AML-193 (cell line): ENCODE measurements around the gene PRR11.
A peak's percentile ranks its signal among the peaks of the same experiment; 100 is the strongest.
"Not testable (repeated sequence)": the region's sequence is repeated elsewhere in the genome, so short reads cannot be mapped to it uniquely, and the experiment has no call there.

ENCODE experiments used
- DNase-seq, 2 experiments: peaks; one replicate each; lab custom pipeline; 2025; lab: John Stamatoyannopoulos, UW

PRR11 gene

DNA sequence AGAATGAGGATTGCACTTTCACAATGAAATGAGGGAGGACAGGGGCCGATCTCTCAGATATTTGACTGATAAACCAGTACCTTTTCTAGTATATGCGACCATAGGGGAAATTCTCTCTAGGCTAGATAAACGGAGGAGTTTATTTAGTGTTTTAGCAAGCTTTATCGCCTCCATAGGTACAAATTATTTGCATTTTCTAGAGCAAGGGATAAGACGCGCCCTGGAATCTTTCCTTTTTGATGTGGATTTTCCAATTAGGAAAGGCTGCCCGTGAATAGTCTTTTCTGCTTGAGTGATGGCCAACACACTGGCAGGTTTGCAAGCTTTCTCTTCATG, 64.4 kb downstream of the PRR11 start:
- no peak for DNase-seq

DNA sequence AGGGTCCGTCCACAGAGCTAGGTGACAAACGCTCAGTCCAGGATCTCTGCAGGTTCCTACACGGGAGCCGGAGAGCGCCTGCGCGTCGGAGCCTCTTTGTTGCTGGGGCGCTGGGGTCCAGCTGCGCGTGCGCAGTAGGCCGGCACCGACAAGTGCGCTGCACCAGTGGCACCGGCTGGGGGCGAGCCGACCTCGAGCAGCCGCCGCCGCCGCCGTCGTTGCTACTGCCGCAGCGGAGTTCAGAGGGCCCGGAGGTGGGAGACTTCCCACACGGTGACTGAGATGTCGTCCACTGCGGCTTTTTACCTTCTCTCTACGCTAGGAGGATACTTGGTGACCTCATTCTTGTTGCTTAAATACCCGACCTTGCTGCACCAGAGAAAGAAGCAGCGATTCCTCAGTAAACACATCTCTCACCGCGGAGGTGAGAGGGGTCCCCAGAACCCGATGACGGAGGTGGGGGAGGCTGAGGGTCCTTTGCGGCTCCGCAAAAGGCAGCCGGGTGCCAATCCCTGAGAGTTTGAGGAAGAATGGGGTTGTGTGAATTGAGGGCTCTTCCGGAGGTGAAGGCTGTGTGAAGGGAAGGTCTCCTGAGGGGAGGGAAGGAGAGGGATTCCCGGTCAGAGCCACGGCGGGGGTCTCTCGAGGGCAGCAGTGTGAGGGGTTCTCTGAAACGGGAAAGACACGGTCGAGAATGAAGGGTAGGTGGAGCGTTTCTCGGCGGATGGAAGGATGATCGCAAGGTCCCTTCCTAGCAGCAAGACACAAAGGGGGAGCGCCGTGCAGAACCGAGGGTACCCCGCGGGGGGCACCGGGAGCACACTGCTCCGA, 65.0 kb downstream of the PRR11 start, which contains the start of gene GDPD1:
Gene GDPD1, plus strand, starts transcription at position 184 of the 831 bp plus-strand sequence. Its CDS starts 99 bp downstream, at position 283.
- DNase-seq: peak; percentile 92 to 95

DNA sequence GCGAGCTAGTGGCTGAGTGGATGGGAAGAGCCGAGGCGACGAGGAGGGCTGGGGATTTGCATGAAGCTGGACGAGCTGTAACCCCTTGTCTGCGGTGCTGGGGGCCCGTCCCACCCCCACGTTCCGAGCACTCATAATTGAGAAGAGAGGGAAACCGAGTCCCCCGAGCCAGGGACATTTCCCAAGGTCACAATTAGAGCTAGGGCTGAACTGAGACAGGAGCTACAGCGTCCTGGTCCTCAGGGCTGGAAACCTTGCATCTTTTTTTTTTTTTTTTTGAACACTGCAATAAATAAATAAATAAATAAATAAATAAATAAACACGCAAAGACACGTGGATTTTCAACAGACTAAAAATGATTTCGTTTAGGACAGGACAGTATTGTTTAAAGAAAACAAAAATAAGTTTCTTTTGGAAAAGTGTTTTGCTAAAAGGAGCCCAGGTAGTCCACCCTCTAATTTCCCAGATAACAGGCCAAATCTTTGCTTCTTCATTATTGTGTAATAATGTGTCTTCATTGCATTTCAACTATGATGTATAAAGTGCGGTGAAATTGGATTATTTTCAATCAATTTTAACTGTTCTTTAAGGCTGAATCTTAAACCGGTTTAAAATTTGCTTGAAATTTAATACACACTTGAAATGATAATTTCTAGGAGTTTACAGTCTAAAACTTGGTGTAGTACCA, 65.8 kb downstream of the PRR11 start:
- no peak for DNase-seq

DNA sequence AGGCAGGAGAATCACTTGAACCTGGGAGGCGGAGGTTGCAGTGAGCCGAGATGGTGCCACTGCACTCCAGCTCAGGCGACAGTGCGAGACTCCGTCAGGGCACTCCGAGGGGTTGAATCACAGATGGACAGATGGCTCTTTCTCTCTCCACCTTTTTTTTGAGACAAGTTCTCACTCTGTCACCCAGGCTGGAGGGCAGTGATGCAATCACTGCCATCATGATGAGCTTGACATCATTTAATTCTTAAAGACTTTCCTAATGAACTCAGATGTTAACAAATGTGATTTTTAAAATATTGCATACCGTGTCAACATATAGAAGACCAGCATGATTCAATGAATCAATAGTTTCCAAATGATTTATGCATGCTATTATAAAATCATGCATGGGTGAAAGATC, 68.3 kb downstream of the PRR11 start:
- no peak for DNase-seq

DNA sequence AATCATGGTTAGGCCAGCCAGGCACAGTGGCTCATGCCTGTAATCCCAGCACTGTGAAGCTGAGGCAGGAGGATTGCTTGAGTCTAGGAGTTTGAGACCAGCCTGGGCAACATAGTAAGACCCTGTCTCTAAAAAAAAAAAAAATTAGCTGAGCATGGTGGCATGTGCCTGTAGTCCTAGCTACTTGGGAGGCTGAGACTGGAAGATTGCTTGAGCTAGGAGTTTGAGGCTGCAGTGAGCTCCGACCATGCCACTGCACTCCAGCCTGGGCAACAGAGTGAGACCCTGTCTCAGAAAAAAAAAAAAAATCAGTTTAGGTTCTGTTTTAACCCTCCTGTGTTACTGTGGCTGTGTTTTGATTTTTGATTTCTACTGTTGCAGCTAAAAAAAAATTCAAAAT, 73.0 kb downstream of the PRR11 start:
- DNase-seq: not testable (repeated sequence)

DNA sequence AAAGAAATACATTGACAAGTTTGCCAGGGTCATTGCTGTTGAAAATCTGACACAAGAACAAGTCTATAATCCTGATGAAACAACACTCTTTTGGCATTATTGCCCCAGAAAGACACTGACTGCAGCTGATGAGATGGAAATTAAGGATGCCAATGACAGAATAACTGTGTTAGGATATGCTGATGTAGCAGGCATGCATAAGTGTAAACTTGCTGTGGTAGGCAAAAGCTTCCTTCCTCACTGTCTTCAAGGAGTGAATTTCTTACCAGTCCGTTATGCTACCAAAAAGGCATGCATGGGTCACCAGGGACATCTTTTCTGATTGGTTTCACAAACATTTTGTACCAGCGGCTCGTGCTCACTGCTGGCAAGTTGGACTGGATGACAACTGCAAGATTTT, 75.2 kb downstream of the PRR11 start:
- DNase-seq: no peak

DNA sequence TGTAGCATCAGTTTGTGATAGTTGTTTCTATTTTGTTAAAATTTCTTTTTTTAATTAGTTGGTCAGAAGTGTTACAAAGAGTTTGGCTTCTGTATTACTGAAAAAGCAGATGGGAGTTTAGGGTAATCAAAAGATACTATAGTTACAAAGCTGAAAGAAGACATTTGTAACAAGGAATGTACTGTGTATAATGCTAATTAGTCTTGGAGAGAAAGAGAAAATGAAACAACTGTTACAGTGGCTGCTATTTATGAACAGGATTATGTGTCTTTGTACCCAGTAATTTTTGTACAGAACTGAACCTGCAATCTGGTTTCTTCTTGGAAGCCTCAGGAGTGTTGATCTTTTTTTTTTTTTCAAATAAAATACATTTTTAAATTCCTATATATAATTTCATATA, 79.1 kb downstream of the PRR11 start:
- no peak for DNase-seq

DNA sequence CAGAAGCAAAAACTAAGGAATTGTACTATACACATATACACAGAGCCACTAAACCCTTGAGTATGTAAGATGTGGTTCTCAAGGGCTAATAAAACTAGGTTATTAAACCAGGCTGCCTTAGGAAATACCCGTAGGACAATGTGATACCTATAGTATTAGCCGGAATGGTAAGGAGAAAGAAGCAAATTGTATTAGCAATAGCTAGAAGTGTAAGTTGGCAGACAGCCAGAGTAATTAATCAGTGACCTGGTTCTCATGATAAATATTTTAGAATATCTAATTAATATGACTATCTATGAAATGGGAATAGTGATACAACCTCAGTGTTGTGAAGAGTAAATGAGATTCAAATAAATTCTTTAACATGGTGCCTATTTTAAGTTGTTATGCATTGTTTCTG, 83.4 kb downstream of the PRR11 start:
- DNase-seq: no peak

DNA sequence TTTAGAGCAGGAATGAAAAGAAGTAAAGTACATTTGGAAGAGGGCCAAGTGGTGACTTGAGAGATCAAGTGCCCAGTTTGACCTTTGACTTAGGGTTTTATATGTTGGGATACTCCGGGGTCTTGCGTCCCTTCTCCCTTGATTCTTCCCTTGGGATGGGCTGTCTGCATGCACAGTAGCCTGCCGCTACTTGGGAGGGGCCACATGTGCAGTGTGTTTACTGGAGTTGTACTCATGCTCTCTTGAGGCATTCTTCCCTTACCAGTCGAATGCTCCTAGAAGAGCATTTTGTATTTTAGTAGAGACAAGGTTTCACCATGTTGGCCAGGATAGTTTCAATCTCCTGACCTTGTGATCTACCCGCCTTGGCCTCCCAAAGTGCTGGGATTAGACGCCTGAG, 88.5 kb downstream of the PRR11 start:
- DNase-seq: no peak
